Prostate gland (tissue), 2 donors: ENCODE measurements around the gene DYTN. TPM values are rescaled to one million over a fixed set of nuclear protein-coding genes. Genes with fewer than 3 reads are reported as not detected.

Experiments used
- DNase-seq: peaks from one replicate; pipeline ENCODE4 v3.0.0-alpha.2; 2019; ENCODE audit warnings: low spot score
- H3K27ac ChIP-seq, 2 donors: fragments of 200-600 bp; sonication (generic); 2 replicates each; pipeline ENCODE4 v1.5.1; 2017 to 2019
- H3K27me3 ChIP-seq: fragments of 200-600 bp; sonication (generic); replicated peaks from 2 replicates; pipeline ENCODE4 v1.5.1; 2019; ENCODE audit not compliant: insufficient read depth
- H3K36me3 ChIP-seq, 2 donors: fragments of 200-600 bp; sonication (generic); 1 replicate in 1 of 2; 2 replicates in 1 of 2; pipeline versions ENCODE4 v1.5.1 to v1.8.1; 2017 to 2019
- H3K4me1 ChIP-seq: fragments of 200-600 bp; sonication (generic); replicated peaks from 2 replicates; pipeline ENCODE4 v1.5.1; 2019
- H3K4me3 ChIP-seq, 2 donors: fragments of 200-600 bp; sonication (generic); 2 replicates each; pipeline ENCODE4 v1.5.1; 2017 to 2019
- H3K9me3 ChIP-seq: fragments of 200-600 bp; sonication (generic); 2 replicates; pipeline ENCODE4 v1.5.1; 2017
- CTCF ChIP-seq, 4 experiments: fragments of 200-600 bp in 2 of 4; fragments of 450-650 bp in 2 of 4; sonication (generic) in 2 of 4; IDR thresholded peaks; 1 replicate in 3 of 4; 2 replicates in 1 of 4; pipeline ENCODE4 v1.5.1; 2016 to 2019; ENCODE audit warnings: antibody characterized with exemption in 4 of 4, mild to moderate bottlenecking in 2 of 4, moderate library complexity in 2 of 4
- POLR2A ChIP-seq: fragments of 450-650 bp; IDR thresholded peaks from one replicate; pipeline ENCODE4 v1.6.1; 2016; ENCODE audit warnings: antibody characterized with exemption, mild to moderate bottlenecking
- POLR2AphosphoS5 ChIP-seq: sonication (generic); formaldehyde crosslinking; IDR thresholded peaks from one replicate; pipeline ENCODE4 v1.6.1; 2017; ENCODE audit warnings: antibody characterized with exemption
- WGBS: methylation state at CpG from one replicate; pipeline ENCODE4 v1.1.5; 2018; 5-methylcytosine and 5-hydroxymethylcytosine counted together
- intact Hi-C: fragments of 100-400 bp; cut with DNase I; formaldehyde crosslinking; loops from one replicate; pipeline ENCODE4 v1.14.2; 2022
- total RNA-seq, 2 donors: library from RNA; depleted of rRNA; stranded (reverse); fragments of >200 nt; gene quantifications; one replicate each; pipeline ENCODE4 v1.1.0, GENCODE V29; 2016

Gene DYTN
- total RNA-seq, 2 donors from 2014 or later, result not detected

- 60% methylated on average over 1 of the region's 1 CpG for WGBS
- Histone ChIP-seq H3K4me1 (no peaks in the 10 kb centered on the region), H3K27ac (no peak overlapping the region), H3K9me3 (no peaks in the 10 kb centered on the region), H3K27me3 (no peaks in the 10 kb centered on the region), H3K4me3 (no peak overlapping the region), H3K36me3 (no peaks in the 10 kb centered on the region)
- TF ChIP-seq POLR2A (no peak), POLR2AphosphoS5 (no peak), CTCF (IDR thresholded peaks at IDR 0.05) (no peak)
- DNase-seq, result no peak
- intact Hi-C loops, result no loop called here
Observed at GRCh38 chr2:206688990-206689389, 29.2 kb downstream of the DYTN start.

GRCh38 chr2:206688453-206688852 is 29.7 kb downstream of the DYTN start:
- WGBS, result 65% methylated on average over 2 of the region's 2 CpGs

GRCh38 chr2:206683546-206683945 is 34.6 kb downstream of the DYTN start:
- no peak for TF ChIP-seq CTCF (IDR thresholded peaks at IDR 0.05)
- TF ChIP-seq POLR2AphosphoS5, result no peak
- no peak for TF ChIP-seq POLR2A
- WGBS, result 92% methylated on average over 4 of the region's 4 CpGs
- intact Hi-C loops, result no loop called here
- Histone ChIP-seq H3K27me3 (no peaks in the 10 kb centered on the region), H3K4me3 (no peak overlapping the region), H3K36me3 (no peaks in the 10 kb centered on the region), H3K9me3 (no peaks in the 10 kb centered on the region), H3K4me1 (no peaks in the 10 kb centered on the region), H3K27ac (no peak overlapping the region)
- no peak for DNase-seq

More at GRCh38 chr2:206688453-206688852, 29.7 kb downstream of the DYTN start:
- H3K27ac ChIP-seq, result no peak overlapping the region
- no peak for TF ChIP-seq POLR2A
- TF ChIP-seq POLR2AphosphoS5, result no peak
- TF ChIP-seq CTCF (IDR thresholded peaks at IDR 0.05), result no peak
- H3K36me3 ChIP-seq, result no peaks in the 10 kb centered on the region
- H3K4me1 ChIP-seq, result no peaks in the 10 kb centered on the region
- intact Hi-C loops, result no loop called here
- H3K9me3 ChIP-seq, result no peaks in the 10 kb centered on the region
- H3K4me3 ChIP-seq, result no peak overlapping the region
- DNase-seq, result no peak
- no peaks in the 10 kb centered on the region for H3K27me3 ChIP-seq

- Histone ChIP-seq H3K36me3 (no peaks in the 10 kb centered on the region), H3K27me3 (no peaks in the 10 kb centered on the region), H3K4me1 (no peaks in the 10 kb centered on the region), H3K9me3 (no peaks in the 10 kb centered on the region), H3K4me3 (no peak overlapping the region), H3K27ac (no peak overlapping the region)
- TF ChIP-seq CTCF (IDR thresholded peaks at IDR 0.05) (no peak), POLR2AphosphoS5 (no peak), POLR2A (no peak)
- no peak for DNase-seq
- 58% methylated on average over 7 of the region's 7 CpGs for WGBS
- intact Hi-C loops, result no loop called here
Observed at GRCh38 chr2:206670531-206671319, 47.5 kb downstream of the DYTN start.

GRCh38 chr2:206665251-206665650 is 52.9 kb downstream of the DYTN start:
- no peak overlapping the region for H3K27ac ChIP-seq
- H3K9me3 ChIP-seq, result no peaks in the 10 kb centered on the region
- no peak for TF ChIP-seq POLR2AphosphoS5
- no peak for TF ChIP-seq CTCF (IDR thresholded peaks at IDR 0.05)
- no peak for TF ChIP-seq POLR2A
- no peaks in the 10 kb centered on the region for H3K4me1 ChIP-seq
- no peak overlapping the region for H3K4me3 ChIP-seq
- intact Hi-C loops, result no loop called here
- no peaks in the 10 kb centered on the region for H3K27me3 ChIP-seq
- WGBS, result 86% methylated on average over 3 of the region's 3 CpGs
- DNase-seq, result no peak
- no peaks in the 10 kb centered on the region for H3K36me3 ChIP-seq
